Uterus (tissue), 4 donors: ENCODE results near the gene GDF7. TPM values are rescaled to one million over a fixed set of nuclear protein-coding genes. Genes with fewer than 3 reads are reported as not detected.

Experiments
- DNase-seq, 2 donors: peaks; one replicate each; pipeline ENCODE4 v3.0.0-alpha.2; 2019 to 2020
- H3K27ac ChIP-seq, 2 donors: fragments of 200-600 bp; sonication (generic); 1 replicate in 1 of 2; 2 replicates in 1 of 2; pipeline ENCODE4 v1.5.1; 2016 to 2018
- H3K27me3 ChIP-seq, 2 donors: fragments of 200-600 bp; sonication (generic); one replicate each; pipeline ENCODE4 v1.5.1; 2018 to 2019; ENCODE audit warnings: control low read depth in 1 of 2
- H3K36me3 ChIP-seq, 2 donors: fragments of 200-600 bp; sonication (generic); one replicate each; pipeline ENCODE4 v1.5.1; 2019; ENCODE audit warnings: control low read depth in 1 of 2
- H3K4me1 ChIP-seq, 2 donors: fragments of 200-600 bp; sonication (generic); one replicate each; pipeline ENCODE4 v1.5.1; 2018 to 2019; ENCODE audit warnings: control low read depth in 1 of 2
- H3K4me3 ChIP-seq, 2 donors: fragments of 200-600 bp; sonication (generic); 1 replicate in 1 of 2; 2 replicates in 1 of 2; pipeline ENCODE4 v1.5.1; 2018 to 2019; ENCODE audit warnings: mild to moderate bottlenecking in 1 of 2
- H3K9me3 ChIP-seq, 2 donors: fragments of 200-600 bp; sonication (generic); one replicate each; pipeline ENCODE4 v1.5.1; 2019; ENCODE audit warnings: control low read depth in 1 of 2
- CTCF ChIP-seq, 4 experiments: fragments of 200-600 bp in 2 of 4; fragments of 450-650 bp in 2 of 4; sonication (generic) in 2 of 4; IDR thresholded peaks; one replicate each; pipeline ENCODE4 v1.5.1; 2016 to 2019; ENCODE audit warnings: antibody characterized with exemption in 4 of 4, mild to moderate bottlenecking in 2 of 4, moderate library complexity in 1 of 4
- POLR2A ChIP-seq, 2 donors: fragments of 450-650 bp; IDR thresholded peaks; one replicate each; pipeline ENCODE4 v1.6.1; 2016; ENCODE audit warnings: antibody characterized with exemption in 2 of 2, mild to moderate bottlenecking in 1 of 2, moderate library complexity in 1 of 2
- intact Hi-C: fragments of 100-400 bp; cut with DNase I; formaldehyde crosslinking; loops from one replicate; pipeline ENCODE4 v1.15.1; 2023; ENCODE audit warnings: low total_unique reads
- total RNA-seq, 4 donors: library from RNA; depleted of rRNA in 3 of 4; stranded (reverse); fragments of >200 nt in 3 of 4; gene quantifications; one replicate each; pipeline versions ENCODE4 v1.1.0 to v1.2.4, GENCODE V29; 2014 to 2023
- donor health status: DM: yes; HTN: yes; CAD: no.

GDF7 gene
- total RNA-seq, 4 donors from 2014 or later = 1.5 to 45.6 (median 5.4) TPM

GRCh38 chr2:20669562-20670314 lies 2.8 kb downstream of the GDF7 start:
- no peak for TF ChIP-seq POLR2A (IDR thresholded peaks at IDR 0.05)
- no peak for TF ChIP-seq CTCF (IDR thresholded peaks at IDR 0.05)
- Histone ChIP-seq H3K36me3 (no peaks in the 10 kb centered on the region), H3K27me3 (peaks cover 0 to 6% of the 10 kb centered on the region in 2 donors), H3K27ac (no peak overlapping the region), H3K9me3 (no peaks in the 10 kb centered on the region), H3K4me3 (no peak overlapping the region), H3K4me1 (peaks cover 0 to 13% of the 10 kb centered on the region in 2 donors)
- intact Hi-C loops = loop anchor here (5.0 kb wide), 1 partner anchor 293 kb away; no protein-coding TSS in a partner anchor
- no peak for DNase-seq

GRCh38 chr2:20670315-20671035 lies 3.5 kb downstream of the GDF7 start:
- no peaks in the 10 kb centered on the region for H3K9me3 ChIP-seq
- H3K4me1 ChIP-seq = peaks cover 0 to 20% of the 10 kb centered on the region in 2 donors
- no peak for DNase-seq
- H3K36me3 ChIP-seq = no peaks in the 10 kb centered on the region
- no peak for TF ChIP-seq CTCF (IDR thresholded peaks at IDR 0.05)
- no peak overlapping the region for H3K4me3 ChIP-seq
- no peak overlapping the region for H3K27ac ChIP-seq
- peaks cover 0 to 6% of the 10 kb centered on the region in 2 donors for H3K27me3 ChIP-seq
- intact Hi-C loops = no loop called here

- Histone ChIP-seq H3K27ac (no peak overlapping the region), H3K4me1 (peaks cover 4 to 22% of the 10 kb centered on the region in 2 donors), H3K9me3 (no peaks in the 10 kb centered on the region), H3K36me3 (no peaks in the 10 kb centered on the region), H3K27me3 (peaks cover 0 to 5% of the 10 kb centered on the region in 2 donors), H3K4me3 (no peak overlapping the region)
- intact Hi-C loops = no loop called here
- no peak for TF ChIP-seq CTCF (IDR thresholded peaks at IDR 0.05)
- TF ChIP-seq POLR2A (IDR thresholded peaks at IDR 0.05) = no peak
- DNase-seq = no peak
Observed at GRCh38 chr2:20671036-20671735, 4.2 kb downstream of the GDF7 start.

- TF ChIP-seq CTCF (IDR thresholded peaks at IDR 0.05) = no peak
- no peak for TF ChIP-seq POLR2A (IDR thresholded peaks at IDR 0.05)
- H3K27me3 ChIP-seq = no peaks in the 10 kb centered on the region
Observed at GRCh38 chr2:20671736-20672080, 4.8 kb downstream of the GDF7 start.

More at GRCh38 chr2:20671736-20672080, 4.8 kb downstream of the GDF7 start:
- no peak overlapping the region for H3K4me3 ChIP-seq
- peaks cover 4 to 20% of the 10 kb centered on the region in 2 donors for H3K4me1 ChIP-seq
- H3K27ac ChIP-seq = no peak overlapping the region
- DNase-seq = no peak
- H3K36me3 ChIP-seq = no peaks in the 10 kb centered on the region
- intact Hi-C loops = no loop called here
- H3K9me3 ChIP-seq = no peaks in the 10 kb centered on the region
